ENCODE measurements around the gene MED20.

MED20 gene

GRCh38 chr6:41940759-41941279 lies 19.9 kb upstream of the MED20 start:
- Histone ChIP-seq H3K27me3 (ENCODE audit: insufficient read depth, poor library complexity, severe bottlenecking) (no peaks in the 10 kb centered on the region), H3K4me3 (replicated peaks; ENCODE audit: insufficient read depth, low read length) (peak overlapping the region; percentile 94), H3K27ac (replicated peaks) (peak overlapping the region; percentile 84)
- TF ChIP-seq CTCF (IDR thresholded peaks at IDR 0.05; ENCODE audit: insufficient read depth, low read length) (no peak), REST (IDR thresholded peaks at IDR 0.05; ENCODE audit: insufficient replicate concordance, low read depth) (no peak), GABPA (IDR thresholded peaks at IDR 0.05; ENCODE audit: low read depth) (no peak), SPI1 (IDR thresholded peaks at IDR 0.05; ENCODE audit: borderline replicate concordance, low read depth) (no peak), POLR2AphosphoS5 (IDR thresholded peaks at IDR 0.05; ENCODE audit: low read depth) (no peak)
- peak in 1 of 2 experiments; percentile 55 for DNase-seq (ENCODE audit: low read depth in 1 of 2, low spot score in 1 of 2)

DNA sequence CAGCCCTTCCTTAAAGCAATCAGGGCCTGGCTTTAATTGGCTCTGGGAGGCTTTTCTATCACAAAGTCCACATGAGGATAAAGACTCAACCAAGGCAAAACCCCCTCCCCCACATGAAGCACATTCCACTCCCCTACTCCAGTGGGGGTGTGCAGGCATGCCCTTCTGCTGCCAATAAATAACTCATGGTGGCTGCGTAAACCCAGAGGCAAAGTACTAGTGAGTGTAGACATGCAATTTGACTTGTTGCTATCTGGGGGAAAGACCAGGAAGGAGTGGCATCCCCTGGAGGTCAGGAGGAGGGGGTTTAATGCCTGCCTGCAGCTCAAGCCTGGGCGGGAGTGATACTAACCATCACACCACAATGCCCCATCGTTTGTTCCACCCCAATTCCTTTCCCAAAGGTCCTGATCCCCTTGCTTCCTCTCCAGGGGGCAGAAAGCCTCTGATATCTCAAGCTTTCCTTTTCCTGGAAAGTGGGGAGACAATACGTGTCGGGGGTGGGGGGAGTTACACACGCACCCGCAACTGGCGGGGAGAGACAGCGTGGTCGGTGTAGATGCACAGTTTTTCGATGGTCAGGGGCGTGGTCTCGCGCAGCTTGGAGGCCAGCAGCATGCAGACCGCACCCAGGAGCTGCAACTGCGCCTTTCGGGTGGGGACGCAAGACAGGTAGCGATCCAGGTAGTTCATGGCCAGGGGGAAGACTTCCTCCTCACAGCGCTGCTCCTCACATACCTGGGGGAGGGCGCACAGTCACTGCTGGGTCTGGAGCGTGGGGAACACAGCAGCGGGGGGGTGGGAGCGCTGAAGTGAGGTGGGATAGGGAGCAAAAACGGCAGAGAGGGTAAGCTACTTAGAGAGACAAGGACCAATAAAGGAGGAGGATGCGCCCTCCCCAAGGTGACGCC lies 19.2 kb upstream of the MED20 start:
- peak; percentile 38 to 77 for DNase-seq (ENCODE audit: low read depth in 1 of 2, low spot score in 1 of 2)

More for the DNA sequence above, 19.2 kb upstream of the MED20 start:
- Histone ChIP-seq H3K27ac (replicated peaks) (peak overlapping the region; percentile 84), H3K27me3 (ENCODE audit: insufficient read depth, poor library complexity, severe bottlenecking) (no peaks in the 10 kb centered on the region), H3K4me3 (replicated peaks; ENCODE audit: insufficient read depth, low read length) (peak overlapping the region; percentile 94)
- TF ChIP-seq SPI1 (IDR thresholded peaks at IDR 0.05; ENCODE audit: borderline replicate concordance, low read depth) (no peak), CTCF (IDR thresholded peaks at IDR 0.05; ENCODE audit: insufficient read depth, low read length) (no peak), REST (IDR thresholded peaks at IDR 0.05; ENCODE audit: insufficient replicate concordance, low read depth) (no peak), GABPA (IDR thresholded peaks at IDR 0.05; ENCODE audit: low read depth) (no peak), POLR2AphosphoS5 (IDR thresholded peaks at IDR 0.05; ENCODE audit: low read depth) (no peak)
